HG03108 (cell line): Measurements from ENCODE around the gene ZNF664.
A peak's percentile ranks its signal among the peaks of the same experiment; 100 is the strongest.

Experiments used
- ATAC-seq: cut with Tn5 transposase; IDR thresholded peaks from one replicate; pipeline ENCODE4 v1.9.1; 2021; ENCODE audit warnings: moderate library complexity; ENCODE audit not compliant: unreplicated experiment

The ZNF664 gene

GRCh38 chr12:123957196-123957595, 15.8 kb upstream of the ZNF664 start:
- ATAC-seq = no peak

DNA sequence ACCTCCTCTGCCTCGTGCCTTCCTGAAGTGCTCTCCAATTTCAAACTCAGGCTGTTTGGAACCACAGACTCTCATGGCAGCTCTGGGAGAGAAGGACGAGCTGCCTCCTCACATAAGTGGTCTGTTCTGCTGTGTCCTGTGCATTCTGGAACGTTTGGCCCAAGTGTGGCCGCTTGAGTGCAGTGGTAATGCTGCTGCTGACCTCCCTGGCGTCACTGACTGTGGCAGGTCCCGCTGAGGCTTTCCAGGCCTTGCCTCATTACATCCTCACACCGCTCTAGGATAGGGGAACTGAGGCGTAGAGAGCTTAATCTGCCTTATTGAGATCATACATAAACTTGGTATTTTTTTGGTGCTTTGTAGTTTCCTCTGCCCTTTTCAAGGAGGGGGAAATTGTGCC, 14.6 kb upstream of the ZNF664 start:
- ATAC-seq = no peak

DNA sequence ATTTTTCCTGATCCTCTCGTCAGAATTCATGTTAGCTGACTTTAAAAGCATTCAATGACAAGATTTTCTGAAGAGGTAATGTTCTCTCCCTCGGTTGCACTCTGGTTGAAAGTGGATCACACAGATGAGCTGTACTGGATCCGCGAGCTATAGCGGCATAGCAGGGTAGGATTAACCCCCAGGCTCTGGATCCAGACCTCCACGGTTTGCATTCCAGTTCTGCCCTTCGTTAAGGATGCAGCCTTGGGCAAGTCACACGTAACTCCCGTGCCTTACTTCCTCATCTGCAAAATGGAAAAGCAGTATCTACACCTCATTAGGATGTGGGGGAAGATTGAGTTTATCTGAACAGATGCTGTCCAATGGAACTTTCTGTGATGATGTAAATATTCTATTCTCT, 14.1 kb upstream of the ZNF664 start:
- no peak for ATAC-seq

DNA sequence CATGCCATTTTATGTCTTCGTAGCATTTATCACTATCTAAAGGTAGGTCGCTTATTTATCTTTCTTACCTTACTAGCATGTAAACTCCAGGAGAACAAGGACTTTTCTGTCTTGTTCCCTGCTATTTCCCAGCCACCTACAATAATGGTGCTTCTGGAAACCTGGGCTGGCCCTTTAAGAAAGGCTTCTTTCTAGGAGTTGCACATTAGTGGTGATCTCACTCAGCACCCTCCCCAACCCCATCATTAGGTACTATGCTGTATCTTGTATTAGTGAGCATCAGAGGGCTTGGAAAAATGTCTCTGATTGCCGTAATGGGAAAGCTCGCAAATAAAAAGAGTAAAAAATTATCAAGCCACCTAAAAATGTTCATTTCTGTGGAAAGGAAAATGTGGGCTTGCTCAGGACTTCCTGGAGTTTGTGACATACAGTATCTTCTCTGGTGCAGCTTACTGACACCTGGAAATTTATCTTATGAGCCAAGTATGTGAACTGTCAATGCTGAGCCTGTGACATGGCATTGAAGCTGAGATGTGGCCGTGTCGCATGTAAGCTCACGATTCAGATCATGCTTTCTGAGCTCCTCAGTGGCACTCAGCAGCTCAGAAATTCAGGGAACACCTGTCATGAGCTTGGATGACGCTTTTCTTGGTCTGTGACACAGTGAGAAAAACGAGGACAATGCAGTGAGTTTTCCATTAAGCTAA, 12.8 kb upstream of the ZNF664 start:
- no peak for ATAC-seq

DNA sequence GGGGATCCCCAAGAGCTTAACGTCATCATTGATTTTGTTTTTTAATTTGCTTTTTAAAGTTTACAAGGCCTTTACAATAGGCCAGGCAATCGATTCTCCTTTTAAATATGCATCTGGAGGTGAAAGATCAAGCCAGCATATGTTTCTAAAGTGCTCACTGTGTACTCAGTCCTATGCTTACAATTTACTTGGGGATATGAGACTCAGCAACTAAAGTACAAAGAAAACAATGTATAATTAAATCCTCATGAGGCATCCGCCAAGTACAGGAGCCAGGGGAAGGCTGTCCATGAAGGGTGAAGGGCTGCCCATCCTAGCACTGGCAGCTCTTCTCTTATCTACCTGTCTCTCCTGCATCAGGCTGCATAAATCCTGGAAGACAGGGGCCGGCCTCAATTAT, 12.2 kb upstream of the ZNF664 start:
- ATAC-seq = no peak

DNA sequence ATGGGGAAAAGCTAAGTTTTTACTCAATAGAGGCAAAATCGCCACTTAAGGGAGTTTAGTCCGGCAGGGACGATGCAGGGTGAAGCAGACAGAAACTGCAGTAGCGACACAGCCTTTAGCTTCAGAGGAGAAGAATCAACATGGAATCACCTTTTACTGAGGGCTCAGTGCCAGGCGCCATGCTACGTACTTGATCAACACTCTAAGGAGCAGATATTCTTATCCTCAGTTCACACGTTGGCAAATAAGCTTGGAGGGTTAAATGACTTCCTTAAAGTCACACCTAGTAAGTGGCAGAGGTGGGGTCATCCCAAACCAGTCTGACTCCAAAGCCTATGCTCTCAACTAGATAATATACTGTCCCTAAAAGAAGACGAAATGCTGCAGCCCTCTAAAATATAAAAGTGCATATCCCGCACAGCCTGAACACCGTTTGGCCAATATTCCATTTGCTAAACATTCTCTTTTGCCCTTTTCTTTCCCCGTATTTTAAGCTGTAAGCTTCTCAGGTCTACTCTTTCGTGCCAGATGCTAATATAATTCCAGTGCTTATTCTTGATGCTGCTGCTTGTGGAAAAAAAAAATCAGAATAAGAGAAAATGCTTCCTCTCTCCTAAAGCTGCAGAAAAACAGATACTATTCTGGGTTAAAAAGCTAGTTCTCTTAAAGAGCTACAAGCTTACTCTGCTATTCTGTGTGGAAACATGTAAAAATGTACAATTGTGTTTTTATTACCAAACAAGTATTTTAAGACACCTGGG, 11.2 kb upstream of the ZNF664 start:
- ATAC-seq = no peak

DNA sequence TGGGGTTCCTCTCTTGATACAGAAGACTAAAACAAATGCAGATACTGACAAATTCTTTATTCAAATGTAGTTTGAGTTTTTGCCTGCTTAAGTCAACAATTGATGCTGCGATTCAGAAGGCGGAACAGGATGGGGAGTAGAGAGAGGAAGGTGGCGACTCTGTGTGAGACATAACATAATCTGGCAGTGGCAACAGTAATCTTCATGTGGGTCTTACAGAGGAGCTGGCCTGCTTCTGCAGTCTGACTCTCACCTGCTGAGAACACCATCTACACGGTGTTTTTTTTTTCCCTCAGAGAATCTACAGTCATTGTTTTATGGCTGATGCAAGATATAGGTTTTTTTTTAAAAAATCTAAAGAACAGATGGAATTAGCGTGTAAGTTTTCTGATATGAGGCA, 10.5 kb upstream of the ZNF664 start:
- ATAC-seq = no peak

- no peak for ATAC-seq
These were observed 9.2 kb upstream of the ZNF664 start for GRCh38 chr12:123963821-123964220.

DNA sequence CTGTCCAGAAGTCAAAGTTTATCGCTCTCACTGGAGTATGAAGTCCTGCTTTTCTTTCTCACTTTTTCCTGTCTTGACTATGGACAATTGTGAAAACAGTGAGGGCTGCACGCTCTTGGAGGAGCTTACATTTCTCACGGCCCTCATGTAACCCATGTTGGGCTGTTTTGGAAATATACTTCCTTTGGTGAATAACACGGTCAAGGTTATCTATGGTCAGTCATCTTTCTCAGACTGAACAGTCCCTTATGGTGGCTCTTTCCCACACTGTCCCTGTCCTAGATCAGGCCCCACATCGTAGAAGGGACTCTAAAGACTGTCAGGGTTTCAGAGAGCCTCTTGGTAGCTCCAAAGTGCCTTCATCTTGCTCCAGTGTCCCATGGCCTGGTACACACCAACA, 7.6 kb upstream of the ZNF664 start:
- ATAC-seq = no peak

GRCh38 chr12:123966596-123966995, 6.4 kb upstream of the ZNF664 start:
- ATAC-seq = no peak

- no peak for ATAC-seq
These were observed 5.9 kb upstream of the ZNF664 start for GRCh38 chr12:123967121-123967586.

- ATAC-seq = no peak
These were observed 1.6 kb upstream of the ZNF664 start for GRCh38 chr12:123971449-123971769.

GRCh38 chr12:123971770-123972456, 1.1 kb upstream of the ZNF664 start:
- peak; percentile 2 for ATAC-seq

DNA sequence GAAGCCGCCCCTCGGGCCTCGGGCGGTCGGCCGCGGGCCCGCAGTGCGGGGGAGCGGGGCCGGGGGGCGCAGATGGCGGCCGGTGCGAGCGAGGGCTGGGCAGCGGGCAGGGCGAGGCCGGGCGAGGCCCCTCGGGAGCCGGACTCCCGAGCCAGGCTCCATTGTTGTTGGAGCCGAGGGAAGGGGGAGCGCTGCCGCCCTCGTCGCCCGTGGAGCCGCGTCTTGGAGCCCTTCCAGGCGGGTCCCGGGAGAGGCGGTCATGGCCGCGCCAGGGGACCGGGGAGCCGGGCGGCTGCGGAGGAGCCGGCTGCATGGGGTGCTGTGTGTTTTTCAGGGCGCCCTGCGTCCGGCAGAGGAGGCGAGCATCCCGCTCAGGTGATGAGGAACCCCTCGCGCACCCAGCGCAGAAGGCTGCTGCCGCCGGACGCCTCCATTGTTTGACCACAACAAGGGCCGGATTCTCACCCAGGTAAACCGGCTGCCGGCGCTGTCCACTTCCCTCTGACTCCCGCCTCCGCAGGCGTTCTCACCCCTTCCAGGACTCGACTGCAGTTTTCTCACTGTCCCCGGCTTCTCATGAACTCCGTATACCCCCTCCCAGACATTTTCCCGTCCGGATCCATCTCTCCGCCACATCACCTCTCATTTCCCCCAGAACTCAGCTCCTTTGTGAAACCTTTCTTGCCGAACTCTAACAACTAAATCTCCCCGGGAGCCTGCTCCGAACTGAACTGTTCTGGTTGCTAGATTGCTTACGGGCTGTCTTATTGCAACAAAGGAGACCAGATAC, 732 bp downstream of the ZNF664 start:
- peak; percentile 3 for ATAC-seq

GRCh38 chr12:123976227-123976826, 3.3 kb downstream of the ZNF664 start:
- ATAC-seq = no peak

GRCh38 chr12:123979566-123979965, 6.6 kb downstream of the ZNF664 start:
- ATAC-seq = no peak

- ATAC-seq = no peak
These were observed 9.3 kb downstream of the ZNF664 start for GRCh38 chr12:123982269-123982668.

GRCh38 chr12:123983822-123984485, 10.9 kb downstream of the ZNF664 start:
- no peak for ATAC-seq

- ATAC-seq = no peak
These were observed 11.9 kb downstream of the ZNF664 start for GRCh38 chr12:123984903-123985302.

GRCh38 chr12:123986374-123986965, 13.5 kb downstream of the ZNF664 start:
- ATAC-seq = no peak
